K562 (cell line): ENCODE measurements around the gene ARL10. TPM values are rescaled to one million over a fixed set of nuclear protein-coding genes. Genes with fewer than 3 reads are reported as not detected.
A peak's percentile ranks its signal among the peaks of the same experiment; 100 is the strongest.

Source experiments
- CREB1 ChIP-seq, 2 experiments: sonication (generic) in 1 of 2; formaldehyde crosslinking in 1 of 2; IDR thresholded peaks; 2 replicates each; pipeline versions ENCODE4 v1.6.1 to v1.8.0; 2012 to 2022; ENCODE audit warnings: inconsistent platforms in 1 of 2, mild to moderate bottlenecking in 1 of 2, missing genetic modification reagents in 1 of 2, moderate library complexity in 1 of 2
- CREBBP ChIP-seq: IDR thresholded peaks from one replicate; pipeline ENCODE4 v1.6.1; 2012; ENCODE audit warnings: low read depth, mild to moderate bottlenecking, control low read depth, inconsistent platforms, low read length
- DMBX1 ChIP-seq: fragments of 250-450 bp; sonication (Bioruptor Pico); IDR thresholded peaks from 2 replicates; pipeline ENCODE4 v1.8.0; 2022; ENCODE audit warnings: inconsistent platforms, mild to moderate bottlenecking, moderate library complexity, borderline replicate concordance
- DPF2 ChIP-seq: fragments of 450-650 bp; IDR thresholded peaks from 2 replicates; pipeline ENCODE4 v1.6.1; 2016
- ESRRA ChIP-seq: fragments of 450-650 bp; IDR thresholded peaks from 2 replicates; pipeline ENCODE4 v1.6.1; 2014; ENCODE audit warnings: low read depth, mild to moderate bottlenecking, moderate library complexity, borderline replicate concordance
- ETV1 ChIP-seq: fragments of 450-650 bp; conservative IDR thresholded peaks from 2 replicates; pipeline ENCODE4 v1.6.1; 2016; ENCODE audit warnings: missing genetic modification characterization, control low read depth, low read depth, missing compliant biosample characterization
- KAT7 ChIP-seq: sonication (generic); formaldehyde crosslinking; IDR thresholded peaks from 2 replicates; pipeline ENCODE4 v1.8.0; 2022; ENCODE audit warnings: missing genetic modification reagents, mild to moderate bottlenecking, borderline replicate concordance
- KDM5B ChIP-seq: fragments of 200-600 bp; sonication (generic); IDR thresholded peaks from 2 replicates; pipeline ENCODE4 v1.6.1; 2012; ENCODE audit warnings: low read depth, mild to moderate bottlenecking, moderate library complexity, low read length, control low read depth, inconsistent platforms; ENCODE audit not compliant: insufficient replicate concordance
- PHF8 ChIP-seq: fragments of 200-600 bp; sonication (generic); IDR thresholded peaks from 2 replicates; pipeline ENCODE4 v1.6.1; 2012; ENCODE audit warnings: mixed run types, mild to moderate bottlenecking, inconsistent platforms, low read length, moderate library complexity, borderline replicate concordance
- SMARCE1 ChIP-seq: fragments of 450-650 bp; IDR thresholded peaks from 2 replicates; pipeline ENCODE4 v1.7.1; 2016; ENCODE audit warnings: mild to moderate bottlenecking
- SMC3 ChIP-seq: conservative IDR thresholded peaks from 2 replicates; pipeline ENCODE4 v1.6.1; 2011; ENCODE audit warnings: low read depth, low read length, improper control_type of control experiment; ENCODE audit not compliant: insufficient read depth
- SOX6 ChIP-seq: fragments of 450-650 bp; IDR thresholded peaks from 2 replicates; pipeline ENCODE4 v1.6.1; 2014; ENCODE audit warnings: mild to moderate bottlenecking
- SREBF2 ChIP-seq: sonication (generic); formaldehyde crosslinking; IDR thresholded peaks from 2 replicates; pipeline ENCODE4 v1.4.0; 2020; ENCODE audit warnings: mild to moderate bottlenecking, missing genetic modification reagents
- ZFP30 ChIP-seq: fragments of 250-450 bp; sonication (Bioruptor Pico); IDR thresholded peaks from 2 replicates; pipeline ENCODE4 v1.8.0; 2022; ENCODE audit warnings: moderate library complexity, mild to moderate bottlenecking, inconsistent platforms, borderline replicate concordance
- ZNF589 ChIP-seq: fragments of 200-800 bp; sonication (Bioruptor generic); IDR thresholded peaks from 2 replicates; pipeline ENCODE4 v1.6.1; 2016; ENCODE audit warnings: low read depth, missing genetic modification characterization, missing compliant biosample characterization
- ZNF766 ChIP-seq: fragments of 200-800 bp; sonication (Bioruptor generic); conservative IDR thresholded peaks from 2 replicates; pipeline ENCODE4 v1.6.1; 2016; ENCODE audit warnings: missing genetic modification characterization, missing compliant biosample characterization
- ZNF79 ChIP-seq: fragments of 250-450 bp; sonication (Bioruptor Pico); IDR thresholded peaks from 2 replicates; pipeline ENCODE4 v1.4.0; 2020; ENCODE audit warnings: low read depth, mild to moderate bottlenecking, moderate library complexity
- polyA plus RNA-seq, 8 experiments: library from polyadenylated mRNA; depleted of rRNA in 4 of 8; stranded (reverse) in 5 of 8; unstranded in 3 of 8; fragments of >200 nt; fragmentation: Nextera tagmentation in 2 of 8; fragmentation: Illumina TruSeq in 1 of 8; extraction: Ambion mirVana in 2 of 8; extraction: Trizol in 1 of 8; gene quantifications; 2 replicates each; pipeline versions ENCODE4 v1.2.1 to v1.2.3, GENCODE V29; 2011 to 2014; ENCODE audit warnings: inconsistent platforms in 1 of 8, missing spikeins in 1 of 8
- total RNA-seq, 7 experiments: library from RNA; depleted of rRNA in 6 of 7; stranded (reverse); fragments of >200 nt in 6 of 7; fragmentation: Illumina TruSeq in 2 of 7; extraction: Trizol in 2 of 7; gene quantifications; 2 replicates each; pipeline versions ENCODE4 v1.2.1 to v1.2.3, GENCODE V29; 2011 to 2021; ENCODE audit warnings: low replicate concordance in 1 of 7
- TF ChIP-seq, protein P1 (sequence below): sonication (generic); formaldehyde crosslinking; IDR thresholded peaks from 2 replicates; pipeline ENCODE4 v1.8.0; 2022; ENCODE audit warnings: mild to moderate bottlenecking, missing genetic modification reagents
- TF ChIP-seq, protein P2 (sequence below): fragments of 250-450 bp; sonication (Bioruptor Pico); IDR thresholded peaks from 2 replicates; pipeline ENCODE4 v1.4.0; 2020; ENCODE audit warnings: mild to moderate bottlenecking

The ARL10 gene
- total and polyA plus RNA-seq, 9 of the 15 experiments (the other 6 are each of a cell fraction or from before 2014, with no cell fraction given) = under 0.01 to 0.40 (median 0.34) TPM; not detected in 3

DNA sequence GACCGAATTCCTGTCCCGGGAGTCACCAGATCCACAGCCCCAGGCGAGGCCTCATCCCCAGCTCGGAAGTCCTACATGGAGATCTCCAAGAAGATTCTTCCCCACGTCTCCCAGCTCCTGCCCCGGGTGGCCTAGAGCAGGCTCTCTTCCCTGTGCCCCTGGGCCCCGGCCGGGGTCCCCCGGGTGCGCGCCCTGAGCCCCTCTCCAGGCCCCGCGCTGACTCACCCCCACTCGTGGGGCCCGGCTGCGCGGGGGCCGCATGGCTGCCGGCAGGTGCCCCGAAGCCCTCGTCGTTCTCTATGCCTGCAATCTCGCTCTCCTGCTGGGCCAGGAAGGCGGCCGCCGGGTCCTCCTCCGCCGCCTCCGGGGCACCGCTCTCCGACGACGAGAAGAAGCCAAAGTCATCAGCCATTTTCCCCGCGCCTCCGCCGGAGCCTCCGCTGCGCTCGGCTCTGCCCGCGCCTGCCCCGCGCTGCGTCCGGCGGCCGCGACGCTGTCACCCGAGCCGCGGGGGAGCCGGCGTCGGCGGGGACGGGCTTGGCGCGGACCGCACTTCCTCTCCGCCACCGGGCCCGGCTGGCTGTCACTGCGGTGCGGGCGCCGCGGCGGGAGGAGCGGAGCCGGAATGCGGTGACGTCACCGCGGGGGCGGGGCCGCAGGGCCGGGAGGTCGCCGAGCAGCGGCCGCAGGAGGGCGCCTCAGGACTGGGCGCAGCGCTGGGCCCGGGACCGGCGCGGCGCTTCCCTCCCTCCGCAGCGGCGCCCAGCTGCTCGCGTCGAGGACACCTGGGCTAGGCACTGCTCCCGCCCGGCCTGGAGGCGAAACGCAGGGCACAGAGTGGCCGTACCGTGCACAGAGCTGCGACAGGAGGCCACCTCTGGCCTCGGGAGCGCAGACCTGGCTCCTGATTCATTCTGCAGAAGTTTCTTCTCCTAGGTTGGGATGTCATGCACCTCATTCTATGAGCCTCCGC, 51.0 kb downstream of the ARL10 start, which contains the start of gene CLTB (continued):
- TF ChIP-seq, protein P1, sequence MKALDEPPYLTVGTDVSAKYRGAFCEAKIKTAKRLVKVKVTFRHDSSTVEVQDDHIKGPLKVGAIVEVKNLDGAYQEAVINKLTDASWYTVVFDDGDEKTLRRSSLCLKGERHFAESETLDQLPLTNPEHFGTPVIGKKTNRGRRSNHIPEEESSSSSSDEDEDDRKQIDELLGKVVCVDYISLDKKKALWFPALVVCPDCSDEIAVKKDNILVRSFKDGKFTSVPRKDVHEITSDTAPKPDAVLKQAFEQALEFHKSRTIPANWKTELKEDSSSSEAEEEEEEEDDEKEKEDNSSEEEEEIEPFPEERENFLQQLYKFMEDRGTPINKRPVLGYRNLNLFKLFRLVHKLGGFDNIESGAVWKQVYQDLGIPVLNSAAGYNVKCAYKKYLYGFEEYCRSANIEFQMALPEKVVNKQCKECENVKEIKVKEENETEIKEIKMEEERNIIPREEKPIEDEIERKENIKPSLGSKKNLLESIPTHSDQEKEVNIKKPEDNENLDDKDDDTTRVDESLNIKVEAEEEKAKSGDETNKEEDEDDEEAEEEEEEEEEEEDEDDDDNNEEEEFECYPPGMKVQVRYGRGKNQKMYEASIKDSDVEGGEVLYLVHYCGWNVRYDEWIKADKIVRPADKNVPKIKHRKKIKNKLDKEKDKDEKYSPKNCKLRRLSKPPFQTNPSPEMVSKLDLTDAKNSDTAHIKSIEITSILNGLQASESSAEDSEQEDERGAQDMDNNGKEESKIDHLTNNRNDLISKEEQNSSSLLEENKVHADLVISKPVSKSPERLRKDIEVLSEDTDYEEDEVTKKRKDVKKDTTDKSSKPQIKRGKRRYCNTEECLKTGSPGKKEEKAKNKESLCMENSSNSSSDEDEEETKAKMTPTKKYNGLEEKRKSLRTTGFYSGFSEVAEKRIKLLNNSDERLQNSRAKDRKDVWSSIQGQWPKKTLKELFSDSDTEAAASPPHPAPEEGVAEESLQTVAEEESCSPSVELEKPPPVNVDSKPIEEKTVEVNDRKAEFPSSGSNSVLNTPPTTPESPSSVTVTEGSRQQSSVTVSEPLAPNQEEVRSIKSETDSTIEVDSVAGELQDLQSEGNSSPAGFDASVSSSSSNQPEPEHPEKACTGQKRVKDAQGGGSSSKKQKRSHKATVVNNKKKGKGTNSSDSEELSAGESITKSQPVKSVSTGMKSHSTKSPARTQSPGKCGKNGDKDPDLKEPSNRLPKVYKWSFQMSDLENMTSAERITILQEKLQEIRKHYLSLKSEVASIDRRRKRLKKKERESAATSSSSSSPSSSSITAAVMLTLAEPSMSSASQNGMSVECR = peak; percentile 59; the same call in 1 of the 2 replicates
- TF ChIP-seq DMBX1 (CRISPR knock-in tag) = no peak
- peak; percentile 34 for TF ChIP-seq KDM5B
- no peak for TF ChIP-seq SREBF2 (CRISPR knock-in tag)
- no peak for TF ChIP-seq ETV1 (tag)
- TF ChIP-seq SMARCE1 = no peak
- TF ChIP-seq, protein P2, sequence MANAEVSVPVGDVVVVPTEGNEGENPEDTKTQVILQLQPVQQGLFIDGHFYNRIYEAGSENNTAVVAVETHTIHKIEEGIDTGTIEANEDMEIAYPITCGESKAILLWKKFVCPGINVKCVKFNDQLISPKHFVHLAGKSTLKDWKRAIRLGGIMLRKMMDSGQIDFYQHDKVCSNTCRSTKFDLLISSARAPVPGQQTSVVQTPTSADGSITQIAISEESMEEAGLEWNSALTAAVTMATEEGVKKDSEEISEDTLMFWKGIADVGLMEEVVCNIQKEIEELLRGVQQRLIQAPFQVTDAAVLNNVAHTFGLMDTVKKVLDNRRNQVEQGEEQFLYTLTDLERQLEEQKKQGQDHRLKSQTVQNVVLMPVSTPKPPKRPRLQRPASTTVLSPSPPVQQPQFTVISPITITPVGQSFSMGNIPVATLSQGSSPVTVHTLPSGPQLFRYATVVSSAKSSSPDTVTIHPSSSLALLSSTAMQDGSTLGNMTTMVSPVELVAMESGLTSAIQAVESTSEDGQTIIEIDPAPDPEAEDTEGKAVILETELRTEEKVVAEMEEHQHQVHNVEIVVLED = peak; percentile 58
- peak; percentile 49; the same call in 1 of the 2 replicates for TF ChIP-seq SOX6
- TF ChIP-seq ZNF589 = peak; percentile 47; the same call in 1 of the 2 replicates
- TF ChIP-seq ZNF766 (CRISPR knock-in tag) = no peak
- TF ChIP-seq SMC3 = peak; percentile 95
- TF ChIP-seq DPF2 = no peak
- TF ChIP-seq ZFP30 (CRISPR knock-in tag) = no peak
- peak; percentile 82 for TF ChIP-seq CREB1 (IDR thresholded peaks at IDR 0.05)
- peak; percentile 88 for TF ChIP-seq CREB1 (CRISPR knock-in tag; IDR thresholded peaks at IDR 0.05)
- TF ChIP-seq ESRRA = peak; percentile 84; the same call in 1 of the 2 replicates
- 0 out of 2 replicates have a peak, but pooled peaks have one; percentile 78 for TF ChIP-seq KAT7 (CRISPR knock-in tag)
- TF ChIP-seq ZNF79 (CRISPR knock-in tag) = no peak
- peak; percentile 63; the same call in 1 of the 2 replicates for TF ChIP-seq PHF8
- TF ChIP-seq CREBBP = no peak
